Kidney epithelial cell (primary cell): ENCODE data around the gene XAGE1A. TPM values are rescaled to one million over a fixed set of nuclear protein-coding genes. Genes with fewer than 3 reads are reported as not detected.
"Not testable (repeated sequence)": the region's sequence is repeated elsewhere in the genome, so short reads cannot be mapped to it uniquely, and the experiment has no call there.

Source experiments
- DNase-seq: peaks from one replicate; pipeline ENCODE4 v3.0.0-alpha.2; 2010; ENCODE audit warnings: low read depth
- H3K27me3 ChIP-seq: 2 replicates; pipeline ENCODE4 v1.6.0; 2011; ENCODE audit warnings: low read length; ENCODE audit not compliant: control insufficient read depth, insufficient read depth
- H3K36me3 ChIP-seq: 2 replicates; pipeline ENCODE4 v1.5.1; 2011; ENCODE audit warnings: low read length; ENCODE audit not compliant: control insufficient read depth, insufficient read depth
- H3K4me3 ChIP-seq: 2 replicates; pipeline ENCODE4 v1.5.1; 2011; ENCODE audit warnings: low read depth, mild to moderate bottlenecking, control low read depth, low read length
- CTCF ChIP-seq: IDR thresholded peaks from 2 replicates; pipeline ENCODE4 v1.5.1; 2011; ENCODE audit warnings: mild to moderate bottlenecking, moderate library complexity, low read length, control low read depth, inconsistent platforms; ENCODE audit not compliant: insufficient read depth, poor library complexity, severe bottlenecking
- total RNA-seq: library from RNA; depleted of rRNA; stranded (reverse); fragments of >200 nt; gene quantifications from 2 replicates; pipeline ENCODE4 v1.2.3, GENCODE V29; 2015

The XAGE1A gene
- not detected in 2 replicates for total RNA-seq

- not testable (repeated sequence) for H3K4me3 ChIP-seq, DNase-seq, H3K36me3 ChIP-seq, H3K27me3 ChIP-seq
Observed at GRCh38 chrX:52495545-52496418, at the start of gene XAGE1A. TSS of gene XAGE1A (plus strand) at chrX:52495808. CDS start at chrX:52497362, 1,554 bp downstream.

- H3K36me3 ChIP-seq, H3K4me3 ChIP-seq, H3K27me3 ChIP-seq, DNase-seq: not testable (repeated sequence)
Observed at GRCh38 chrX:52452031-52452430, 43.6 kb upstream of the XAGE1A start.

- not testable (repeated sequence) for H3K4me3 ChIP-seq, H3K36me3 ChIP-seq, H3K27me3 ChIP-seq, DNase-seq
Observed at GRCh38 chrX:52471301-52471700, 24.3 kb upstream of the XAGE1A start.

- not testable (repeated sequence) for DNase-seq, H3K36me3 ChIP-seq, H3K4me3 ChIP-seq, H3K27me3 ChIP-seq
Observed at GRCh38 chrX:52496419-52496772, 788 bp downstream of the XAGE1A start.

- not testable (repeated sequence) for DNase-seq, H3K27me3 ChIP-seq, H3K36me3 ChIP-seq, H3K4me3 ChIP-seq
Observed at GRCh38 chrX:52501362-52501761, 5.8 kb downstream of the XAGE1A start.

GRCh38 chrX:52504551-52504950, 8.9 kb downstream of the XAGE1A start:
- TF ChIP-seq CTCF: no peak
- no peaks in the 10 kb centered on the region for H3K36me3 ChIP-seq

GRCh38 chrX:52507331-52507730, 11.7 kb downstream of the XAGE1A start:
- Histone ChIP-seq H3K36me3 (no peaks in the 10 kb centered on the region), H3K27me3 (no peaks in the 10 kb centered on the region), H3K4me3 (no peak overlapping the region)
- TF ChIP-seq CTCF: no peak
- no peak for DNase-seq

More at GRCh38 chrX:52504551-52504950, 8.9 kb downstream of the XAGE1A start:
- Histone ChIP-seq H3K4me3 (no peak overlapping the region), H3K27me3 (no peaks in the 10 kb centered on the region)
- no peak for DNase-seq

- DNase-seq: no peak
- TF ChIP-seq CTCF: no peak
- Histone ChIP-seq H3K36me3 (no peaks in the 10 kb centered on the region), H3K4me3 (no peak overlapping the region), H3K27me3 (no peaks in the 10 kb centered on the region)
Observed at GRCh38 chrX:52509916-52510315, 14.3 kb downstream of the XAGE1A start.

GRCh38 chrX:52511126-52511525, 15.5 kb downstream of the XAGE1A start:
- not testable (repeated sequence) for H3K4me3 ChIP-seq, H3K27me3 ChIP-seq, DNase-seq, H3K36me3 ChIP-seq

- DNase-seq: not testable (repeated sequence)
Observed at GRCh38 chrX:52516110-52516986, 20.7 kb downstream of the XAGE1A start.

GRCh38 chrX:52516987-52517325, 21.3 kb downstream of the XAGE1A start, which contains the start of gene XAGE1B:
TSS of gene XAGE1B (minus strand) at chrX:52517063. CDS start at chrX:52515527, 1,536 bp downstream.
- H3K4me3 ChIP-seq, H3K36me3 ChIP-seq, H3K27me3 ChIP-seq, DNase-seq: not testable (repeated sequence)

More at GRCh38 chrX:52516110-52516986, 20.7 kb downstream of the XAGE1A start:
- not testable (repeated sequence) for H3K4me3 ChIP-seq, H3K27me3 ChIP-seq, H3K36me3 ChIP-seq
